NCI-H2029 (cell line): Measurements from ENCODE around the gene SLC15A3.

Experiments
- DNase-seq: peaks from one replicate; lab custom pipeline; 2025; lab: John Stamatoyannopoulos, UW

Gene SLC15A3

DNA sequence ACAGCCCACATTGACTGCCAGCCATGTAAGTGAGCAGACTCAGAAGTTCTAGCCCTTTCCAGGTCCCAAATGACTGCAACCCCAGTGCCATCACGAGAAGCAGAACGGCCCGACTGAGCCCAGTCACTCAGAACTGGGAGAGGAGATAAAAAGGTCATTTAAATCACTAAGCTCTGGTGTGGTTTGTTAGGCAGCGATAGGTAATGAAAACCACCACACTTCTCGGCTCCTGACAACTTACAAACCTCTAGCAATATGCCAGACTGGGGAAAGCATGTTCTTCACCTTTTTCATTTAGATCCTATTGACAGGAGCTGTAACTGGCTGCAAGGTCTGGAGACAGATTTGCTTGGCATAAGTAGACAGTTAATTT lies 6.7 kb downstream of the SLC15A3 start:
- DNase-seq = no peak

DNA sequence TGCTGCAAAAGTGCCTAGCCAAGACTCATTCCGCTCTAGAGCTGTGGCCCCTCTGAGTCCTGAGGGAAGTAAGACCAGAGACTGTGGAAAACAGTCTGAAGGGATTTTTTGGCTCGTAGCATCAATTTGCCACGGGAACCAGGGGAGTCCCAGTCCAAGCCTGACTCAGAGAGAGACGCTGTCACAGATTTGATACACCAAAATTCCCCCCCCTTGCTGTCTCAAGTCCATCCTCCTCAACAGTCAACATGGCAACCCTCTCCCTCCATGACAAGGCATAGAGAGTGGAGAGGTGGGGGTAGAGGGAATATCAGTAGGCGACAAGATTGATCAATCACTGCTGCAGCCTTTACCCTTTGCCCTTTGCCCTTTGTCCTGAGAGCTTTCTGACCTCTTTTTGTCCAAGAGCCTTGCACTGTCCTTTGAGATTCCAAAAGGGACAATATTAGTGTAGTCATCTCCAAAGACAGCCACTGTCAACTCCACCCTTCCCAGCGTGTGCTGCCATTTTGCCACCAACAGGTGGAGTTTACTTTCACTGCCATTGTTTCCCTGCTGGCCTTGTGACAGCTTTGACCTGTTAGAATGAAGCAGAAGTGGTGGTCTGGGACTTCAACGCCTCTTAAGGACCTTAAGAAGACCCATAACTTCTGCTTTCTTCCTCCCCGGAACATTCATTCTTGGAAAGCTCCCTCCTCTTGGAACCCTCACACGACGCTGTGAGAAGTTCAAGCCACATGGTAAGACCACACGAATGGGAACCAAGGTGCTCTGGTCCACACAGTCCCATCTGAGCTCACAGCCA lies 7.3 kb downstream of the SLC15A3 start:
- no peak for DNase-seq

DNA sequence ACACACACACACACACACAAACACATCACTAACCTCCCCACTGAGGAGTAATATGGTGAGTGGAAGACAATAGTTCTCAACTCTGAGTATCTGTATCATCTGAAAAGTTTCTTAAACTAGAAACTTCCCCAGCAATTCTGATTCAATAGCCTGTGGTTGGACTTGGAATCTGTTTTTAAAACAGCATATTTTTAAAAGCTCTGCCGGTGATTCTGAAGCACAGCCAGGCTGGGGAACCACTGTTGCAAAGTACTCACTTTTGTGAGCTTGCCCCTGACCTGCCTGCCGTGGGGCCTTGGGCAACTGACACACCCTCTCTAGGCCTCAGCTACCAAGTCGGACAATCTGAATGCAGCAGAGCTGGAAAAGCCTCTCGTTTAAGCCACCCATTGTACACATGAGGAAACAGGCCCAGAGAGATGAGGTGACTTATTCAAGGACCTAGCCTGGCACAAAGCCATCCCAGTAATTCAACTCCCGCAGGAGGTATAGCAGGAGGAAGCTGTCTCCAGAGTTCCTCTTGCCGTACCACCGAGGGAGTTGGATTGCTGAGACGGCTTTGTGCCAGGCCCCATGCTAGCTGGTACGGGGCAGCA lies 8.9 kb downstream of the SLC15A3 start:
- DNase-seq = peak; percentile 95

DNA sequence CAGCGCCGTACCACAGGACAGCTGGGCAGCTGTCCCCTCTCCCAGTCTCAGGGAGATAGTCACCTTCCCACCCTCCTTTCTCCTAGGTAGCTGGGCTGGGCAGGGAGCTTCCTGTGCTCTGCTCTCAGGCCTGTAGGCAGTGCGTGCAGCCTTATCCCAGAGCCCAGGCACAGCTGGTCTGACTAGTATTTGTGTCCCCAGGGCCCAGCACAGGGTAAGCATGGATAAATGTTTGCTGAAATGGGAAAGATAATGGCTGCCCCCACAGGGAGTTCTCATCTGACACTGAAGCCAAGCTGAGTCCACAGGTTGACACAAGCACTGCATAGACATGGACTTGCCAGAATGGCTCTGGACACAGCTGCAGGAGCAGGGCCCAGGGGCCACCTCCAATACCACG lies 9.8 kb downstream of the SLC15A3 start:
- no peak for DNase-seq

DNA sequence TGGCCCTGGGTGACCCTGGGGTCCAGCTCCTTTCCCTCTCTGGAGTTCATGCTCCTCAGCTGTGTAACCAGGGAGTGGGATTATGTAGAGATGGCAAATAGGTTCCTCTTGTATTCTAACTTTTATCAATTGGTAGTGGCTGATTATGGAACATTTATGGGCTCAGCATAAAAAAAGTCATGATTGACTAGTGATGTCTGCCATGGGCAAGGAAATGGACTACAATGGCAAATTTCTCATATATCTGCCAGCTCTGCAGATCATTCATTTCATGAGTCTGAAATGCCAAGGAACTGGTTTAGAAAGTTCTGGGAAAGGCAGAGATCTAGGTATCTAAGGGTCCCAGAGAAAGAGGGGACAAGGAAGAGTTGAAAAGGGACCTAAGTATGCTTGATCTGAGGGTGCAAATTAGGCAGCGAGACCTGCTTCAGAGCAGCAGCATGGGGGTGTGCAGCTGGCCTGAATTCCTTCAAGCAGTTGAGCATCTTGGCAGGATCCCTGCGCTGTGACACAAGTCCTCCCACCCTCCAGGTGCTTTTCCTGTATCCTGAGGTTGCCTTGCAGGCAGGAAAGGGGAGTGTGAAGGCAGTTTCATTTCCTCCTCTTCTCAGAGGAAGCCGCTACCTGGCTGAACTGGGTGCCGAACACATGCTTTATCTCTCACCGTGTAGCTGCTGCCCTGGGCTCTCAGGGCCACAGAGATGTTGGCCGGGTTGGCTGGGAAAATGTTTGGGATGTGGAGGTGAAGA lies 10.4 kb downstream of the SLC15A3 start:
- no peak for DNase-seq

DNA sequence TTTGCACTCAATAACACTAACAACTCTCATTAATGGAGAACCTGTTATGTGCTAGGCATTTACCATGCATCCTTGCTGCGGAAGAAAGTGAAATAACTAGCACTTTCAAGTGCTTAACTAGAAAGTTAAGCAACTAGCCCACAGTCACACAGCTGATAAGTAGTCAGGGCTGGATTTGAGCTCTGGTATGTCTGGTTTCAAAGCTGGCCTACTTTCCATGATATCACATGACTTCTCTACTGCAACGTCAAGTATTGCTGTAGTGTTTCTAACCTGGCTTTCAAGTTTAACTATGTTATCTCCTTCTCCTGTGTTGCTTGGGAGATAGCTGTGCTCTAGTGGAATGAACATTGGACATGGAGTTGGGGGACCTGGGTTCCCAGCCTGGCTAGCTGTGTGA lies 12.1 kb downstream of the SLC15A3 start:
- no peak for DNase-seq

DNA sequence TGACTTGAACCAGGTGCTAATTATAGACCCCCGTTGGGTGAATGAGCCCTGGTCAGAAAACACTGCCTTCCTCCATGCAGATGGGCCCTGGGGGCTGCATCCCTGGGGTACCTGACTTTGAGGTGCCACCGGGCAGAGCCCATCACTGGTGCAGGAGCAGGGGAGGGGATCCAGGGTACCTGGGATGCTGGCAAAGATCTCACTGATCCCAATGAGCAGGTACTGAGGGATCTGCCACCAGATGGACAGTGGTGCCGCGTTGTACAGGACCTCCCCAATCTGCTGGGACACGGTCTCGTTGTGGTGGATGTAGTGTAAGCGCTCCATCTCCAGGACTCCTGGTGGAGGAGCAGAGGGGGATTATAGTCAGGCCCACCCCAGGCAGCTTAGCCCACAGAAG lies 12.7 kb downstream of the SLC15A3 start:
- DNase-seq = no peak

DNA sequence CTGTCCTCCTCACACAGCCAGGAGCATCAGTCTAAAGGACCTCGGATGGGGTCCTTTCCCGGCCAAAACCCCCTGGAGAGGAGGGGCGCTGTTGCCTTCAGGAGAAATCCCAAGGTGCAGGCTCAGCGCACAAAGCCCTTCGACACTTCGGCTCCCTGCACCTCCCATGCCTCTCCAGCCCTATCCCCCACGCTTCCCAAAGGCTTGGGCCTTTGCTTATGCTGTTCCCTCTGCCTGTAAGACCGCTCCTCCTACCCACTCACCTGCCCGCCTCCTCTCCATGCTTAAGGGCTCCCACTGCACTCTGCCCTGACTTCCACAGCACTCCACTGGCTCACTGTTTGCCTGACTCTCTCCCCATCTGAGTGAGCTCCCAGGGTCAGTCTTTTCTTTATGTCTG lies 13.5 kb downstream of the SLC15A3 start:
- no peak for DNase-seq

DNA sequence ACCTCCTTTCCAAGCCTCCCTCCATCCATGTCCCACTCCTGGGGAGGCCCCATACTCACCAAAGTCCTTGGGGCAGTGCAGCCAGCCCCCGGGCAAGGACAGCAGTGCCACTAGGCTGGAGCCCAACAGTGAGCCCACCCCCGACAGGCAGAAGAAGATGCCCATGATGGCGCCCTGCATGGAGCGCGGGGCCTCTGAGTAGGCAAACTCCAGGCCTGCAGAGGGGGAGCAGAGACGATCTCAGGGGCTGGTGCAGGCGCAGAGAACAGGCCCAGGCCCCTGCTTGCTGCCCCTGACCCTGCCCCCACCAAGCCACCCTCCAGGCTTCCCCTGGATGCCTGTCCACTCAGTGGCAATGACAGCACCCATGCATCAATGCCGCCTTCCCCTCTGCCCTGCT lies 14.2 kb downstream of the SLC15A3 start:
- DNase-seq = no peak

DNA sequence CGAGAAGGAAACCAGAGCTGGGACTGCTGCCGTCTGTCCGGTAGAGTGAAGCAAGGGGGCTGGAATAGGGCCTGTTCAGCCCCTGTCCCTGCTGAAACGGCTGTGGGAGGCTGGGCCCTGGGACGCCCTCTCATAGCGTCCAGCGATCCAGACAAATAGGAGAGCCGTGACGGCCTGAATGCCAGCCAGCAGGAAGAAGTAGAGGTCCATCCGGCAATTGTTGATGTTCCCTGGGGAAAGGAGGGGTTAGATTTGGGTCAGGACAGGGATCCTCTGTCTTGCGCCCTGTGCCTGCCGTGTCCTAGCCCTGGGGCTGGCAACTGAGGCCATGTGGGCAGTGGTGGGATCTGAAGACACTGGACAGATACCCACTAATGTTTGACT lies 14.8 kb downstream of the SLC15A3 start:
- DNase-seq = no peak

DNA sequence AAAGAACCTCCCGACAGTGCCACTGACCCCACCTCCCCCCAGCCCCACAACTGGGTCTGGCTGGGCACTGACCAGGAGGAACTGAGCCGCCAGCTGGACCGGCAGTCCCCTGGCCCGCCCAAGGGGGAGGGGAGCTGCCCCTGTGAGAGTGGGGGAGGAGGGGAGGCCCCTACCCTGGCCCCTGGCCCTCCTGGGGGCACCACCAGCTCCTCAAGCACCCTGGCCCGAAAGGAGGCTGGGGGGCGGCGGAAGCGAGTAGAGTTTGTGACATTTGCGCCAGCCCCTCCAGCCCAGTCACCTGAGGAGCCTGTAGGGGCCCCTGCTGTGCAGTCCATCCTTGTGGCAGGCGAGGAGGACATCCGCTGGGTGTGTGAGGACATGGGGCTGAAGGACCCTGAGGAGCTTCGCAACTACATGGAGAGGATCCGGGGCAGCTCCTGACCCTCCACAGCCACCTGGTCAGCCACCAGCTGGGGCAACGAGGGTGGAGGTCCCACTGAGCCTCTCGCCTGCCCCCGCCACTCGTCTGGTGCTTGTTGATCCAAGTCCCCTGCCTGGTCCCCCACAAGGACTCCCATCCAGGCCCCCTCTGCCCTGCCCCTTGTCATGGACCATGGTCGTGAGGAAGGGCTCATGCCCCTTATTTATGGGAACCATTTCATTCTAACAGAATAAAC lies 15.4 kb downstream of the SLC15A3 start:
- no peak for DNase-seq

DNA sequence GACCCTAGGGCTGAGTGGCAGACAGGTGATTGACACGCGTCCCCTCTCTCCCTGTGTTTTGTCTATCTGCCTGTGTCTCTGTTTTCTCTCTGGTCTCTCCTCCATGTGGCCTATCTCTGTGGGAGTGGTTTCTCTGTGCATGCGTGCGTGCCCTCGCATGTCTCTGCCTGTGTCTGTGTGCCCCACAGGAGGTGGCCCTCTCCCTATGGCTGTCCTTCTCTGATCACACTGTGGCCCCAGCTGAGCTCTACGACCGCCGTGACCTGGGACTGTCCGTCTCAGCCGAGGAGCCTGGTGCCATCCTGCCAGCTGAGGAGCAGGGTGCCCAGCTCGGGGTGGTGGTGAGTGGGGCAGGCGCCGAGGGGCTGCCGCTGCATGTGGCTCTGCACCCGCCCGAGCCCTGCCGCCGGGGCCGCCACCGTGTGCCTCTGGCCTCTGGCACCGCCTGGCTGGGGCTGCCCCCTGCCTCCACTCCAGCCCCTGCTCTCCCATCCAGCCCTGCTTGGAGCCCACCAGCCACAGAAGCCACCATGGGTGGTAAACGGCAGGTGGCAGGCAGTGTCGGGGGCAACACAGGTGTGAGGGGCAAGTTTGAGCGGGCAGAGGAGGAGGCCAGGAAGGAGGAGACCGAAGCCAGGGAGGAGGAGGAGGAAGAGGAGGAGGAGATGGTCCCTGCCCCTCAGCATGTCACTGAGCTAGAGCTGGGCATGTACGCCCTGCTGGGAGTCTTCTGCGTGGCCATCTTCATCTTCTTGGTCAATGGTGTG lies 16.1 kb downstream of the SLC15A3 start:
- DNase-seq = no peak

DNA sequence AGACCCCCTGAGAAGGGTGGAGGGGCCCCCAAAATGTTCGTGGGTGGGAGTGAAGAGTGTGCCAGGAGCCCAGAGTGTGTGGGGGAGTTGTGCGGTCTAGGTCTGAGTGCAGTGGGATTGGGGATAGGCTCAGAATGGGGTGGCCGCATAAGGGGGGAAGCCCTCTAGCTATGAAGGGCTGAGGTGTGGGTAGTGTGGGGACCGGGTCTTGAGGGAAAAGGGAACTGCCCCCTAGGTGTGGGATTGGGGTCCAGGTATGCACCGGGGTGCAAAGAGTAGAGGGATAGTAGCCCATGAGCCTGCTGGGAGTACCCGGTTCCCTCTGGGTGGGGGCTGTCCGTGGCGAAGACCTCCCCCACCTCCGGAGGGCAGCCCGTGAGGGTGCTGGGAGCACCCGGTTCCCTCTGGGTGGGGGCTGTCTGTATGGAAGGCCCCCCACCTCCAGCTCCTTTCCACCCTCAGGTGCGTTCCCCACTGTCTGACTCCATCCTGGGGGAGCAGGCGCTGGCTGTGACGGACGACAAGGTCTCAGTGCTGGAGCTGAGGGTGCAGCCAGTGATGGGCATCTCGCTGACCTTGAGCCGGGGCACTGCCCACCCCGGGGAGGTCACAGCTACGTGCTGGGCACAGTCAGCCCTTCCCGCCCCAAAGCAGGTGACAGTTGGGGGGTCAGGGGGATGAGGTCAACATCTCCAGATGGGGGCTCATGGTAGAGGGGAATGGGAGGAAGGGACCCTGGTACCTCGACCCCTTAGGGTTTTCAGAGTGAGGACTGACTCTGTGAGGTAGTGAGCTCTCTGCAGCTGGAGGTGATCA lies 17.0 kb downstream of the SLC15A3 start:
- DNase-seq = no peak

DNA sequence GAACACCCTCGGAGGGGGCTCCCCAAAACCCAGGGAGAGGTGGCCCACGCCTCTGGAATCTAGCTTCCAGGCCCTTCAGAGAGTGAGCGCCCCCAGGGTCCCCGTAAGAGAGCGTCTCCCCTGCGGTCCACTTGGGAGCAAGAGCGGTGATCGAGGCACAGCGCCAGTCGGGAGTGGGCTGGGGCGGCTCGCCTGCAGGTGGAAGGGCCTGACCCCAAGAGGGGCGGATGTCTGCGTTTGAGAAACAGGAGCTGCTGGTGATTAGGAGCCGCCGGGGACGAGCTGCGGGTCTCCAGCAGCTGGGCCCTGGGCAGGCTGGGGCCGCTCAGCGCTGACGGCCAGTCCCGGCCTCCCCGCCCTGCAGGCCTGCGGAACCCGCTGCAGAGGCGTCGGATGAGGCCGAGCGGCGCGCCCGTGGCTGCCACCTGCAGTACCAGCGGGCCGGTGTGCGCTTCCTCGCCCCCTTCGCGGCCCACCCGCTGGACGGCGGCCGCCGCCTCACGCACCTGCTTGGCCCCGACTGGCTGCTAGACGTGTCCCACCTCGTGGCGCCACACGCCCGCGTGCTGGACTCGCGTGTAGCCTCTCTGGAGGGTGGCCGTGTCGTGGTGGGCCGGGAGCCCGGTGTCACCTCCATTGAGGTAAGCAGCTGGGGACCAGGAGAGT lies 17.7 kb downstream of the SLC15A3 start:
- no peak for DNase-seq

DNA sequence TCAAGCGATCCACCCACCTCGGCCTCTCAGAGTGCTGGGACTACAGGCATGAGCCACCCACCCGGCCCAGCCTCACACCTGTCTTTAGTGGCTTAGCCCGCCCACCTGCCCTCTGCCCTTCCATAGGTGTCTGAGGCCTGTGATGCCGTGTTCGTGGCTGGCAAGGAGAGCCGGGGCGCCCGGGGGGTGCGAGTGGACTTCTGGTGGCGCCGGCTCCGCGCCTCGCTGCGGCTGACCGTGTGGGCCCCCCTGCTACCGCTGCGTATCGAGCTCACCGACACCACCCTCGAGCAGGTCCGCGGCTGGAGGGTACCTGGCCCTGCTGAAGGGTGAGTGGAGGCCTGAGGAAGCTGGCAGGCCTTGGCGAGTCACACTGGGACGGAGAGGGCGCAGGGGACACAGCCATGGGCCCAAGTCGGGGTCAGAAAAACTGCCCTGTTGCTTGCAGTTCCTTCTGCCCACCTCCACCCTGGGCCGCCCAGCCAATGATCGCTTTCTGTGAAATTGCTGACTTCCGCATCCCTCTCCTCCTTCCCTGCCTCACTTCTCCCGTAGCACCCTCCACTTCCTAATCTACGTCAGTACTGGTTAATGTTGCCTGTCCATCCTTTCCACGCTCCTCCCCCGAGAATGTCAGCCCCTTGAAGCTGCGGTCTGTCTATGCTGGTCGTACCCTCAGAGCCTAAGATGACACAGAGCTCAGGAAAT lies 18.4 kb downstream of the SLC15A3 start:
- no peak for DNase-seq

DNA sequence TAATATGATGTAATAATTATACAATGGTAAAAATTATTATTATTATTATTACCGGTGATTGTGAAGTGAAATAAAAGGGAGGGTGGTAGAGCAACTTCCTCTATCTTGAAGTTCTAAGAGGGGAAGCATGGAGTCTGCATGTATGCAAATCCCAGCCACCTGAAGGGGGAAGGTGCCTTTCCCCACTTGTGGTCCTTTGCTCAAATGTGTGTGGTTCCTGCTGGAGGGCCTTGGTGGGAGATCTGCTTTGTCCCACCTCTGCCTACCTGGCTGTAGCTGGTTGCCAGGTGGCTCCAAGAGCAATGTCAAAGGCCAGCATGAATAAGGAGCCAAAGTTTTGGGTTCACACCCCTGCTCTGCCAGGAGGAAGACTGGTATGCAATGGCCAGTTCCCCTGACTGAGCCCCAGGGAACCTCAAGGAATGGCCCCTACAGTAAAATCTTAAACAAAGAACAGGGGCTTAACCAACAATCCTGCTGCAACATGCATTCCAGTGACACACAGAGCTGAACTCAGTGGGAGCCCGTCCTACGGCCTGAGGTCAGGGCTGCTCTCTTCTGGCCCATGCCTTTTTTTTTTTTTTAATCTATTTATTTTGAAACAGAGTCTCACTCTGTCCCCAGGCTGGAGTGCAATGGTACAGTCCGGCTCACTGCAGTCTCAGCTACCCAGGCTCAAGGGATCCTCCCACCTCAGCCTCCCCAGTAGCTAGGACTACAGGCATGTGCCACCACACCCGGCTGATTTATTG lies 19.2 kb downstream of the SLC15A3 start:
- DNase-seq = no peak

DNA sequence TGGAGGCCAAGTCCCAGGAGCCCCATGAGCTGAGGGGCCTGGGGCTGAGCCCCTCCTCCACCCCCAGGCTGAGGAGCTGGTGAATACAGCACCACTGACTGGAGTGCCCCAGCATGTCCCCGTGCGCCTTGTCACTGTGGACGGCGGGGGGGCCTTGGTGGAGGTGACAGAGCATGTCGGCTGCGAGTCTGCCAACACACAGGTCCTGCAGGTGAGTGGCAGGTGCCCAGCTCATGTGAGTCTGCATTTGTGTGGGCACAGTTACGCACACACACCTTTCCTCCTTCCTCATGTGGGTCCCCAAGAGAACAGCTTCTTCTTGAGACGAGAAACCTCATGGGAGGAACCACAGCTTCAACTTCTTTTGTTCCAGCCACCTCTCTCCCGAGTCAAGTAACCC lies 20.1 kb downstream of the SLC15A3 start:
- DNase-seq = no peak

DNA sequence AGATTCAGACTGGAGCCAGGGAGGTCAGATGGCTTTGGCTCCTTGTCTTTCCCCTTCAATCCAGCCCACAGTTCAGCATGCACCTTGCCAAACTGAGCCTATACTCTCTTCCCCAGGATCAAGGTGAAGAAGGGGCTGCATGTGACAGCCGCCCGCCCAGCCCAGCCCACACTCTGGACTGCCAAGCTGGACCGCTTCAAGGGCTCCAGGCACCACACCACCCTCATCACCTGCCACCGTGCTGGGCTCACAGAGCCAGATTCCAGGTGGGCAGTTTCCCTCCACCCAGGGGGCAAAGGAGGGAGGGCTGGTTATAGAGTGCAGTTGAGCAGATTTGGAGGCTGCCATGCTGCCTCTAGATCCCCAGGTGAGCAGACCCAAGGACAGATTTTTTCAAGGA lies 21.6 kb downstream of the SLC15A3 start:
- no peak for DNase-seq

DNA sequence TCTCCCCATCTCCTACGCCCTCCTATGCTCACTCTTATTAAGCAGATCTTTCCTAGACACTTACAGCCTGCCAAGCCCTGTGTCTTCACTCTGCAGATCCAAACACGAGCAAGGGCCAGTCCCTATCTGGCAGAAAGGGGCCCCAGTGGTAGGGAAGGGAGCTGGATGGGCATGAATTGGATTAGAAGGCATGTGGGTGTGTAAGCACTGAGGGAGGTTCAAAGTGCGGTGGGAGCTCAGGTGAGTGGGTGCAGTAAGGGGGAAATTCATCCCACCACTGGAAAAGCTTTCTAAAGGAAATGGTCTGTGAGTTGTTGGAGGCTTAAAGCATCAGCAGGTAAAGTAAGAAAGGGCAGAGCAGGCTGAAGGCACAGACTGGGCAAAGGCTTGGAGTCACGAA lies 22.2 kb downstream of the SLC15A3 start:
- no peak for DNase-seq
